ENCODE measurements around the gene DLGAP3.

The DLGAP3 gene

GRCh38 chr1:34865573-34865972, 63.9 kb downstream of the DLGAP3 start:
- no peak for DNase-seq (ENCODE audit: low read depth)

- DNase-seq (ENCODE audit: low read depth), result no peak
These were observed 64.7 kb downstream of the DLGAP3 start for GRCh38 chr1:34864759-34865158.

GRCh38 chr1:34863501-34863900, 65.9 kb downstream of the DLGAP3 start:
- no peak for DNase-seq (ENCODE audit: low read depth)

- peak; percentile 88 for DNase-seq (ENCODE audit: low read depth)
These were observed 69.8 kb downstream of the DLGAP3 start, which contains the start of gene SMIM12 for GRCh38 chr1:34859446-34860200. TSS of gene SMIM12 (minus strand) at chr1:34859749. CDS start at chr1:34855977, 3,772 bp downstream.

- no peak for DNase-seq (ENCODE audit: low read depth)
These were observed 70.5 kb downstream of the DLGAP3 start for GRCh38 chr1:34858901-34859445.

GRCh38 chr1:34856697-34857096, 72.8 kb downstream of the DLGAP3 start:
- DNase-seq (ENCODE audit: low read depth), result no peak

GRCh38 chr1:34852677-34853217, 76.7 kb downstream of the DLGAP3 start:
- DNase-seq (ENCODE audit: low read depth), result peak; percentile 94

GRCh38 chr1:34851431-34852105, 77.9 kb downstream of the DLGAP3 start:
- no peak for DNase-seq (ENCODE audit: low read depth)

- no peak for DNase-seq (ENCODE audit: low read depth)
These were observed 79.1 kb downstream of the DLGAP3 start for GRCh38 chr1:34850382-34850781.

GRCh38 chr1:34847094-34847493, 82.4 kb downstream of the DLGAP3 start:
- DNase-seq (ENCODE audit: low read depth), result no peak

- no peak for DNase-seq (ENCODE audit: low read depth)
These were observed 83.2 kb downstream of the DLGAP3 start for GRCh38 chr1:34846265-34846664.

- no peak for DNase-seq (ENCODE audit: low read depth)
These were observed 84.1 kb downstream of the DLGAP3 start for GRCh38 chr1:34845131-34845901.

- no peak for DNase-seq (ENCODE audit: low read depth)
These were observed 85.2 kb downstream of the DLGAP3 start for GRCh38 chr1:34844252-34844634.

GRCh38 chr1:34843392-34844251, 85.8 kb downstream of the DLGAP3 start:
- DNase-seq (ENCODE audit: low read depth), result no peak

- no peak for DNase-seq (ENCODE audit: low read depth)
These were observed 86.5 kb downstream of the DLGAP3 start for GRCh38 chr1:34842952-34843371.

- no peak for DNase-seq (ENCODE audit: low read depth)
These were observed 87.4 kb downstream of the DLGAP3 start for GRCh38 chr1:34842073-34842472.

- no peak for DNase-seq (ENCODE audit: low read depth)
These were observed 89.0 kb downstream of the DLGAP3 start for GRCh38 chr1:34840426-34840825.

GRCh38 chr1:34839526-34840305, 89.7 kb downstream of the DLGAP3 start:
- DNase-seq (ENCODE audit: low read depth), result no peak

GRCh38 chr1:34833711-34834110, 95.7 kb downstream of the DLGAP3 start:
- DNase-seq (ENCODE audit: low read depth), result no peak

GRCh38 chr1:34831721-34832246, 97.7 kb downstream of the DLGAP3 start:
- DNase-seq (ENCODE audit: low read depth), result no peak
